Activated CD8-positive, alpha-beta memory T cell treated with anti-CD3 and anti-CD28 coated beads for 48 hours (primary cell): ENCODE results near the gene SMC5.
"Not testable (repeated sequence)": the region's sequence is repeated elsewhere in the genome, so short reads cannot be mapped to it uniquely, and the experiment has no call there.

Experiments used
- DNase-seq, 3 experiments: peaks; one replicate each; pipeline ENCODE4 v3.0.0-alpha.2; 2020; ENCODE audit warnings: low read depth in 2 of 3, low spot score in 2 of 3

Gene SMC5

GRCh38 chr9:70258692-70259511, at the start of gene SMC5:
Gene SMC5 (plus strand): TSS chr9:70258978. CDS start chr9:70259079, 101 bp downstream.
- peak; percentile 66 to 84 (median 76) for DNase-seq

GRCh38 chr9:70217029-70217428, 41.7 kb upstream of the SMC5 start:
- DNase-seq = no peak

- no peak for DNase-seq
Measured at GRCh38 chr9:70218767-70219166, 40.0 kb upstream of the SMC5 start.

- DNase-seq = no peak
Measured at GRCh38 chr9:70220216-70220615, 38.6 kb upstream of the SMC5 start.

- DNase-seq = no peak
Measured at GRCh38 chr9:70222354-70222753, 36.4 kb upstream of the SMC5 start.

- no peak for DNase-seq
Measured at GRCh38 chr9:70228118-70228517, 30.7 kb upstream of the SMC5 start.

- DNase-seq = no peak
Measured at GRCh38 chr9:70228611-70229010, 30.2 kb upstream of the SMC5 start.

- DNase-seq = no peak
Measured at GRCh38 chr9:70229026-70229425, 29.8 kb upstream of the SMC5 start.

- DNase-seq = no peak
Measured at GRCh38 chr9:70229579-70229978, 29.2 kb upstream of the SMC5 start.

- DNase-seq = no peak
Measured at GRCh38 chr9:70232476-70232875, 26.3 kb upstream of the SMC5 start.

GRCh38 chr9:70234208-70234607, 24.6 kb upstream of the SMC5 start:
- not testable (repeated sequence) for DNase-seq

- DNase-seq = not testable (repeated sequence)
Measured at GRCh38 chr9:70245952-70246351, 12.8 kb upstream of the SMC5 start.

- no peak for DNase-seq
Measured at GRCh38 chr9:70250221-70250620, 8.6 kb upstream of the SMC5 start.

GRCh38 chr9:70255486-70255885, 3.3 kb upstream of the SMC5 start:
- DNase-seq = no peak

- DNase-seq = no peak
Measured at GRCh38 chr9:70256123-70256551, 2.6 kb upstream of the SMC5 start.

- no peak for DNase-seq
Measured at GRCh38 chr9:70257502-70257901, 1.3 kb upstream of the SMC5 start.

GRCh38 chr9:70257991-70258691, 637 bp upstream of the SMC5 start:
- DNase-seq = peak in 2 of 3 experiments; percentile 11 to 18

GRCh38 chr9:70259512-70259802, 679 bp downstream of the SMC5 start:
- no peak for DNase-seq

- DNase-seq = no peak
Measured at GRCh38 chr9:70260007-70260443, 1.2 kb downstream of the SMC5 start.

GRCh38 chr9:70260606-70261005, 1.8 kb downstream of the SMC5 start:
- DNase-seq = no peak

- no peak for DNase-seq
Measured at GRCh38 chr9:70261131-70261870, 2.5 kb downstream of the SMC5 start.

- no peak for DNase-seq
Measured at GRCh38 chr9:70262366-70262765, 3.6 kb downstream of the SMC5 start.
